Dedifferentiated amniotic fluid mesenchymal stem cell (primary cell): Measurements from ENCODE around the gene FBXO46.

Experiments used
- DNase-seq: peaks from one replicate; pipeline ENCODE4 v3.0.0-alpha.2; 2016; ENCODE audit errors: extremely low spot score

FBXO46 gene

GRCh38 chr19:45682908-45683307 is 47.8 kb downstream of the FBXO46 start:
- DNase-seq: no peak

GRCh38 chr19:45682117-45682516 is 48.6 kb downstream of the FBXO46 start:
- DNase-seq: no peak

DNA sequence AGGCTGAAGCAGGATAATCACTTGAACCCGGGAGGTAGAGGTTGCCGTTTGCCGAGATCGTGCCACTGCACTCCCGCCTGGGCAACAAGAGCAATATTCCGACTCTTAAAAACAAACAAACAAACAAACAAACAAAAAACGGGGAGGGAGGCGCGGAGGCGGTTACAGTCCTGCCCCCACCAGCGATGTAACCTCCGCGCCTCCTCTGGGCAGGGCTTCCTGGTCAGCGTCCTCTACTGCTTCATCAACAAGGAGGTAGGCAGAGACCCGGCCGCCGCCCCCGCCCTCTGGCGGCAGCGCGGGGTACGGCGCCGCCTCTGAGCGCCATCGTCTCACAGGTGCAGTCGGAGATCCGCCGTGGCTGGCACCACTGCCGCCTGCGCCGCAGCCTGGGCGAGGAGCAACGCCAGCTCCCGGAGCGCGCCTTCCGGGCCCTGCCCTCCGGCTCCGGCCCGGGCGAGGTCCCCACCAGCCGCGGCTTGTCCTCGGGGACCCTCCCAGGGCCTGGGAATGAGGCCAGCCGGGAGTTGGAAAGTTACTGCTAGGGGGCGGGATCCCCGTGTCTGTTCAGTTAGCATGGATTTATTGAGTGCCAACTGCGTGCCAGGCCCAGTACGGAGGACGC is 49.2 kb downstream of the FBXO46 start:
- peak; percentile 56 for DNase-seq

GRCh38 chr19:45677351-45678230 is 53.1 kb downstream of the FBXO46 start:
- DNase-seq: no peak

DNA sequence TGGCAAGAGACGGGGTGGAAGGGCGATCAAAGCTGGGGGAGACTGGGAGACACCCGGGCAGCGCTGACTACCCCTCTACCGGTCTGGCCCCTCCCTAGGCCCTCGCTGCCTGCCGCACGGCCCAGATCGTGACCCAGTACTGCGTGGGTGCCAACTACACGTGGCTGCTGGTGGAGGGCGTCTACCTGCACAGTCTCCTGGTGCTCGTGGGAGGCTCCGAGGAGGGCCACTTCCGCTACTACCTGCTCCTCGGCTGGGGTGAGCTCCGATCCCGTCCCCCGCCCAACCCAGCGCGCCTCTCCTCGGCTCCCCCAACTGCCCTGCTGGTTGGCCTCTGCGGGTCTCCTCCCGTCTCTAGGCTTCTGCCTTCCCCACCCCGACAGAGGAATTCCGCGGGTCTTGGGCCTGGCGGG is 53.8 kb downstream of the FBXO46 start:
- no peak for DNase-seq

DNA sequence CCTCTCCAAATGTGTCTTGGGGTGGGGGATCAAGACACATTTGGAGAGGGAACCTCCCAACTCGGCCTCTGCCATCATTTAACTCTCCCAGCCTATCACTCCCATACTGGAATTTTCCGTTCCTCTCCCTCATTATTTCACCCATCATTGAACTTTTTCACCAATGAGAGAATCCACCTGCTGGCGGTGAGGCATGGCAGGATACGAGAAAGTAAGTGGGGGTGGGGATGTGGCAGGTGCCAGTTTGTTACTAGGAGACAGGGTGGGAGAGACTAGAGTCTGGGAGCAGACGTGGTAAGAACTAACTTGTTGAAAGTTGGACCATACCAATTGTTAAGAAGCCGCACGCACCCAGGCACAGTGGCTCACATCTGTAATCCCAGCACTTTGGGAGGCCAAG is 55.8 kb downstream of the FBXO46 start:
- DNase-seq: no peak

- DNase-seq: peak; percentile 30
These were observed 59.8 kb downstream of the FBXO46 start for GRCh38 chr19:45670670-45671453.

DNA sequence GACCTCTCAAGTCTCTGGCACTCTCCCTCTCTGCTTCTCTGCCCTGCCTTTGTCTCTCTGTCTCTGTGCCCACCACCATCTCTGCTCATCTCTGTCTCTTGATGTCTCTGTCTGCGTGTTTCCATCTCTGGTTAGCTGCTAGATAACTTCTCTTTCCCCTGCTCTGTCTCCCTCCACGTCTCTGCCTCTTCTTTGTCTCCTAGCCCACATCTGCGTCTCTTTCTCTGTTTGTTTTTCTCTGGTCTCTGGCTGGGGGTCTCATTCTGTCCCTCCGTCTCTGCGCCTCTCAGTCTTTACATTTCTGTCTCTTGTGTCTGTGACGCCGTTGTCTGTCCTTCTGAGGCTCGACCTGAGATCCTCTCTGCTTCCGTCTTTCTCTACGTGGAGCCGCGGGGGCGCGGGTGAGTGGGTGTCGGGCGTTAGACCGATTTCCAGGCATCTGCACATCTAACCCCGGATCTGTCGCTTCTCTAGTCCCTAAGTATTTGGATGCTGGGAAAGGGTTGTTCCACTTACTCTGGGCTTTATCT is 62.3 kb downstream of the FBXO46 start:
- DNase-seq: no peak

DNA sequence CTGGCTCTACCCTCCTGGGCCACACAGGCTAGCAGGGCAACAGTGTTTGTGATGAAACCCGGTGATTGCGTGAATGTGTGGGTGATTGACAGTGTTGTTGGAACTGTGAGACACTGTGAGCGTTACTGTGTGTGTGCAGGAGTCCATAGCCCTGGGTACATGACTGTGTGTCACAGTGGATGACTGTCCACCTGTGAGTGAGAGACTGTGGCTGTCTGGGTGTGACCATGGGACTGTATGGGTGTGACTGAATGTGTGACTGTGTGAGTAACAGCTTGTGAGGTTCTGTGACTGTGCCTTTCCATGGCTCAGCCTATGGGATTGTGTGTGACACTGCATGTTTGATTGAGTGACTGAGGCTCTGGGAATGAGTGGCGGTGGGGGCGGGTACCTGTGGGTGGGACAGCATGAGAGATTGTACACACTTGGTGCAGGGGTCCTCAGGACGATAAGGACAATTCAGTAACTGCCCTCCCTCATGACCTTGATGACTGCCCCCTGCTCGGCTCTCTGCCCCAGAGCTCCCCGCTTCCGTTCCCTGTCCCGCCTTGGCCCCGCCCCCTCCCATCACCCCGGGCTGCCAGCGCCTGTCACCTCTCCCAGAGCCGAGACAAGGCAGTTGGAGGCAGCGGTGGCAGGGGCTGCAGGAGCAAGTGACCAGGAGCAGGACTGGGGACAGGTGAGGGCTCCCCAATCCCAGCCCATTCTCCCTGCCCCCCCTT is 62.9 kb downstream of the FBXO46 start, which contains the start of gene GIPR:
Gene GIPR, plus strand, starts transcription at position 602 of the 722 bp plus-strand sequence. CDS start 1,300 bp downstream, outside the sequence.
- no peak for DNase-seq

DNA sequence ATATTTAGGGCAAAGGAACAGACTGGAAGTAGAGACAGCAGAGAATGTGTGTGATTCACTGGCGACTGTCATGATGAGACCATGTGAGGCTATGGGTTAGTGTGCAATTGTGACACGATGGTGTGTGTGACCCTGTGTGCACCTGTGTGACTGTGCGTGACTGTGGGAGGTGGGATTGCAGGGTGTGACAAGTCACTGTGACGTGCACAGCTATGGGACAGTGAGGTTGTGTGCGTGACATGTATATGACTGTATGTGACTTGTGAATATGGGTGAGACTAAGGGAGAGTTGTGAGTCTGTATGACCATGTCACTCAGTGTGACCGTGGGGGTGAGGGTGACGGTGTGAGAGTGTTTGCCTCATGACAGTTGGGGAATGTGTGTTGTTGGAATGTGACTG is 66.1 kb downstream of the FBXO46 start:
- DNase-seq: no peak

- DNase-seq: no peak
These were observed 66.9 kb downstream of the FBXO46 start for GRCh38 chr19:45663800-45664199.

DNA sequence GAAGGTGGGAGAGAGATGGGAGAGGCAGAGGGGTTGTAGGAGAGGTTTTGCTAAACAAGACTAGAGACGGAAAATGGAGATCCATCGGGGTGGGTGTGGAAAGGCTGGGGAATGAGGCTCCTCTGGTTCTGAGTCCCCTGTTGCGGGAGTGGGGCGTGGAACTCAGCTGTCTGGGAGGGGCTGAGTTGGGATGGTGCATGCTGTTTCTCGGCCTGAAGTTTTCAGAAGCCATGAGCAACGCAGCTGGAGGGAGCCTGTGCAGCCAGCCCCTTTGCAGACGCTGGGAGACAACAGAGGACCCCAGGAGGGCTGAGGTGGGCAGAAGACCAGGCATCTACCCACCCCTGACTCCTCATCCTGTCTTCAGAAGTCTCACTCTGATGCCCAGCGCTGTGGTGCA is 70.1 kb downstream of the FBXO46 start:
- no peak for DNase-seq
